Lower leg skin (tissue), 3 donors: ENCODE data around the gene MVK.

Source experiments
- POLR2A ChIP-seq, 2 donors: fragments of 450-650 bp; IDR thresholded peaks; one replicate each; pipeline ENCODE4 v1.6.1; 2016 to 2017; ENCODE audit warnings: antibody characterized with exemption in 2 of 2, mild to moderate bottlenecking in 1 of 2, moderate library complexity in 1 of 2
- TF ChIP-seq, protein P1 (sequence below), 3 donors: fragments of 450-650 bp; IDR thresholded peaks; one replicate each; pipeline ENCODE4 v1.5.1; 2016; ENCODE audit warnings: antibody characterized with exemption in 3 of 3, mild to moderate bottlenecking in 3 of 3, moderate library complexity in 2 of 3

- TF ChIP-seq, protein P1, sequence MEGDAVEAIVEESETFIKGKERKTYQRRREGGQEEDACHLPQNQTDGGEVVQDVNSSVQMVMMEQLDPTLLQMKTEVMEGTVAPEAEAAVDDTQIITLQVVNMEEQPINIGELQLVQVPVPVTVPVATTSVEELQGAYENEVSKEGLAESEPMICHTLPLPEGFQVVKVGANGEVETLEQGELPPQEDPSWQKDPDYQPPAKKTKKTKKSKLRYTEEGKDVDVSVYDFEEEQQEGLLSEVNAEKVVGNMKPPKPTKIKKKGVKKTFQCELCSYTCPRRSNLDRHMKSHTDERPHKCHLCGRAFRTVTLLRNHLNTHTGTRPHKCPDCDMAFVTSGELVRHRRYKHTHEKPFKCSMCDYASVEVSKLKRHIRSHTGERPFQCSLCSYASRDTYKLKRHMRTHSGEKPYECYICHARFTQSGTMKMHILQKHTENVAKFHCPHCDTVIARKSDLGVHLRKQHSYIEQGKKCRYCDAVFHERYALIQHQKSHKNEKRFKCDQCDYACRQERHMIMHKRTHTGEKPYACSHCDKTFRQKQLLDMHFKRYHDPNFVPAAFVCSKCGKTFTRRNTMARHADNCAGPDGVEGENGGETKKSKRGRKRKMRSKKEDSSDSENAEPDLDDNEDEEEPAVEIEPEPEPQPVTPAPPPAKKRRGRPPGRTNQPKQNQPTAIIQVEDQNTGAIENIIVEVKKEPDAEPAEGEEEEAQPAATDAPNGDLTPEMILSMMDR (IDR thresholded peaks at IDR 0.05): no peak
- TF ChIP-seq POLR2A (IDR thresholded peaks at IDR 0.05): no peak
Measured at GRCh38 chr12:109604132-109604585, 30.6 kb downstream of the MVK start.
